Adipocyte (in vitro differentiated cells): ENCODE measurements around the gene CFAP54.
A peak's percentile ranks its signal among the peaks of the same experiment; 100 is the strongest.

ENCODE experiments used
- DNase-seq: peaks from one replicate; pipeline ENCODE4 v3.0.0-alpha.2; 2015; ENCODE audit warnings: low read depth
- H3K27me3 ChIP-seq: replicated peaks from 2 replicates; pipeline ENCODE4 v1.7.0; 2013; ENCODE audit warnings: mild to moderate bottlenecking, low read length, moderate library complexity; ENCODE audit not compliant: control insufficient read depth, insufficient read depth
- H3K36me3 ChIP-seq: 2 replicates; pipeline ENCODE4 v1.7.0; 2013; ENCODE audit warnings: low read length, mild to moderate bottlenecking, moderate library complexity; ENCODE audit not compliant: control insufficient read depth, insufficient read depth, severe bottlenecking
- H3K4me1 ChIP-seq: 2 replicates; pipeline ENCODE4 v1.7.0; 2013; ENCODE audit warnings: mild to moderate bottlenecking, low read length, moderate library complexity; ENCODE audit not compliant: control insufficient read depth, insufficient read depth
- H3K4me3 ChIP-seq: 2 replicates; pipeline ENCODE4 v1.7.0; 2013; ENCODE audit warnings: mild to moderate bottlenecking, low read length, moderate library complexity
- H3K9ac ChIP-seq: 2 replicates; pipeline ENCODE4 v1.7.0; 2013; ENCODE audit warnings: mild to moderate bottlenecking, low read length, moderate library complexity
- H3K9me3 ChIP-seq: 2 replicates; pipeline ENCODE4 v1.7.0; 2013; ENCODE audit warnings: mild to moderate bottlenecking, low read length, moderate library complexity; ENCODE audit not compliant: control insufficient read depth

The CFAP54 gene

DNA sequence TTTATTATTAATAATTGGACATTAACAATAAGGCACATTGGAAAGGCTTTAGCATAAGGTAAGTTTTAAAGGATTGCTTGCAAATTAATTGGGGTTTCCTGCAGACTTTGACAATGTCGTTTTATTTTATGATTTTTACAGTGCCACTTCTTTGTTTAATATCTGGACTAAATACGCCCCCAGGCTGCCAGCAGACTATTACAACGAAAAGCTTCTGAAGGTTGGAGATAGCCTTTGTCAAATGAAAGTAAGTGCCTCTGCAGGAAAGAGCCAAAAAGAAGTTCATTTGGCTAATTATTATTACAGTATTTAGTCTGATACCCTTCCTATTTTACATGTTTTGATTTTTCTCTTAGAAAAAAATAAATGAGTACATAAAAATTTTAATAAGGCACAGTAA is 11.3 kb downstream of the CFAP54 start:
- peak; percentile 17 for DNase-seq
- no peaks in the 10 kb centered on the region for H3K27me3 ChIP-seq
- H3K9ac ChIP-seq, result peak overlapping the region; percentile 49
- no peak overlapping the region for H3K4me3 ChIP-seq
- peaks cover 24% of the 10 kb centered on the region for H3K4me1 ChIP-seq
- H3K9me3 ChIP-seq, result no peaks in the 10 kb centered on the region
- H3K36me3 ChIP-seq, result no peaks in the 10 kb centered on the region

- H3K27me3 ChIP-seq, result no peaks in the 10 kb centered on the region
- H3K9ac ChIP-seq, result peak overlapping the region; percentile 49
- H3K36me3 ChIP-seq, result no peaks in the 10 kb centered on the region
- no peaks in the 10 kb centered on the region for H3K9me3 ChIP-seq
- peaks cover 23% of the 10 kb centered on the region for H3K4me1 ChIP-seq
- peak overlapping the region; percentile 21 for H3K4me3 ChIP-seq
- DNase-seq, result peak; percentile 38
Observed at GRCh38 chr12:96501133-96501761, 11.9 kb downstream of the CFAP54 start.

DNA sequence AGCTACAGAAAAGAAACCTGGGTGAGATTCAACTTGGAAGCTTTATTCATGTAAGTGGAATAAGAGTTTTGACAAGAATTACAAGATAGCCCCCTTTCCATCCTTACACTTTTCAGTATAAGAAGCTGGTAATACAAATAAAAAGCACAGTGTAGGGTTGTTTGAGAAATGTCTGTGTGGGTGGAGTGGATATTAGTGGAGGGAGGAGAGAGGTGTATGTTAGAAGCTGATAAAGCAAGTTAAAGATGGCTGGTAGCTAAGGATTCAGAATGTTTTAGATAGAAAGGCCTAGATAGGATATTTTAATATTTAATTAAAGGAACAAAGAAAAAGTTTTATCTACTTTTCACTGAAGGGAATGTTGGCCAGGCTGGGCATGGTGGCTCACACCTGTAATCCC is 12.5 kb downstream of the CFAP54 start:
- no peak for DNase-seq
- H3K27me3 ChIP-seq, result no peaks in the 10 kb centered on the region
- peaks cover 21% of the 10 kb centered on the region for H3K4me1 ChIP-seq
- H3K36me3 ChIP-seq, result no peaks in the 10 kb centered on the region
- no peaks in the 10 kb centered on the region for H3K9me3 ChIP-seq
- no peak overlapping the region for H3K4me3 ChIP-seq
- H3K9ac ChIP-seq, result no peak overlapping the region

- Histone ChIP-seq H3K9me3 (no peaks in the 10 kb centered on the region), H3K36me3 (no peaks in the 10 kb centered on the region), H3K27me3 (no peaks in the 10 kb centered on the region), H3K9ac (no peak overlapping the region), H3K4me3 (no peak overlapping the region), H3K4me1 (peaks cover 20% of the 10 kb centered on the region)
- DNase-seq, result no peak
Observed at GRCh38 chr12:96502477-96502876, 13.1 kb downstream of the CFAP54 start.

GRCh38 chr12:96502949-96503532 is 13.7 kb downstream of the CFAP54 start:
- H3K9me3 ChIP-seq, result no peaks in the 10 kb centered on the region
- no peak overlapping the region for H3K9ac ChIP-seq
- no peak overlapping the region for H3K4me3 ChIP-seq
- no peak for DNase-seq
- H3K4me1 ChIP-seq, result peaks cover 15% of the 10 kb centered on the region
- no peaks in the 10 kb centered on the region for H3K27me3 ChIP-seq
- H3K36me3 ChIP-seq, result no peaks in the 10 kb centered on the region

DNA sequence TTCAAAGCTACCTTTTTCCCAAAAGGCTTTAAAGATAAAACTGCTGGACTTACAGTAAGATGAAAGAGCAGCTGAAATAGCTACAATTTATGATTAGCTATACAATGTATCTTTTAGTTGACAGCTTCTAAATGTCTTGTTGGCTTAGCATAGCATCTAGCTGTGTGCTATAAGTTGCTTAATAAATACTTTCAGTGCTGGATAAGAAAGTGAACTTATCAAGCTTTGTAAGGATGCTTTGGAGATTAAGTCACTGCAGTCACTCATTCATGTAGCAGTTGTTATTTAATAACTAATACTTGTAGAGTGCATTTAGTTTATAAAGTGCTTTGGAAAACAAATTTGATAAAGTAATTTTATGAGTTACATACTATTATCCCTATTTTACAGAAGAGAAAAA is 14.6 kb downstream of the CFAP54 start:
- Histone ChIP-seq H3K4me3 (no peak overlapping the region), H3K27me3 (no peaks in the 10 kb centered on the region), H3K36me3 (no peaks in the 10 kb centered on the region), H3K4me1 (peaks cover 15% of the 10 kb centered on the region), H3K9ac (no peak overlapping the region), H3K9me3 (no peaks in the 10 kb centered on the region)
- no peak for DNase-seq

DNA sequence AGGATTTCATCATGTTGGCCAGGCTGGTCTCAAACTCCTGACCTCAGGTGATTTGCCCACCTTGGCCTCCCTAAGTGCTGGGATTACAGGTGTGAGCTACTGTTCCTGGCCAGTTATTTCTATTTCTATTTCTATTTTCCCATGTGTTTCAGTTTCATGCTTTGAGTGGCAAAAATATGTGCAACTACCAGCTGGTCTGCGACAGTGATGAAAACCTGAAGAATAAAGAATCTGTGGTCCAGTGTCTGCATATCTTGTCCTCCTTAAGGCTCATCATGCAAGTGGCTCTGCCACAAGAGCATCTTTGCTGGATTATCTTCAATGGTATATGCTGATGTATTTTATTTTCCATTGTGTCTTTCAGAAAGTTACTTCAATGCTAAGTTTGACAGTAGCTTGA is 17.4 kb downstream of the CFAP54 start:
- Histone ChIP-seq H3K9ac (no peak overlapping the region), H3K9me3 (no peaks in the 10 kb centered on the region), H3K36me3 (no peaks in the 10 kb centered on the region), H3K4me3 (no peak overlapping the region), H3K4me1 (peaks cover 7% of the 10 kb centered on the region), H3K27me3 (no peaks in the 10 kb centered on the region)
- no peak for DNase-seq

DNA sequence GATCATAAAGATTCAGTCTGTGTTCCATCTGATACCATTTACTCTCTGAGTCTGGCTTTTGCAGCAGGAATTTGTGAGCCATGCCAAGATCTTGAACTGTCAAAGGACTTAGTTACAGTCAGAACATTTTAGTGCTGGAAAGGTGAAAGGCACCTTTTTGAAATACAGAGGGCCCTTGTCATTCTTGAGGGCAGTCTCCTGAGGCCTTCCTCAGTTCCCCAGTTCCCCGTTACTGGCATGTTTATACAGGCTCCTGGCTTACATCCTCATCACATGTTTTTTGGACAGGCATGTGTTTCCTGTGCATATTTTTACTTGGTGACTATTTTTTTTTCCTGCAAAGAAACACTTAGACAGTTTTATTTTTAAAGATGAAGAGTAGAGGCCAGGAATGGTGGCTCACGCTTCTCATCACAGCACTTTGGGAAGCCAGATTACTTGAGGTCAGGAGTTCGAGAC is 21.0 kb downstream of the CFAP54 start:
- peak; percentile 66 for DNase-seq
- no peak overlapping the region for H3K4me3 ChIP-seq
- no peaks in the 10 kb centered on the region for H3K36me3 ChIP-seq

DNA sequence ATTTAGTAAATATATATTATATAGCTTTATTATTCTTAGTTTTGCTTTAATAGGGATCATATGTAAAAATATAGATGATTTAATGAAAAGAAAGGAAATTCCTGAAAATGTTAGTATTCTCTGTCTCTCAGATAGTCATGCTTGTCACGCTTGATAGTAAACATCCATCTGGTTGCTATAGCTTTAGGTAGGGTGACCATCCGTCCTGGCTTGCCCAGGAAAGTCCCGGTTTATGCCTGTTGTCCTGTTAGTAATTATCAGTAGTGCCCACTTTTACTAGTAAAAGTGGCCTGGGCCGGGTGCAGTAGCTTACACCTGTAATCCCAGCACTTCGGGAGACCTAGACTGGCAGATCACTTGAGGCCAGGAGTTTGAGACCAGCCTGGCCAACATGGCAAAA is 23.8 kb downstream of the CFAP54 start:
- DNase-seq, result no peak
- no peaks in the 10 kb centered on the region for H3K9me3 ChIP-seq
- no peaks in the 10 kb centered on the region for H3K36me3 ChIP-seq
- no peaks in the 10 kb centered on the region for H3K27me3 ChIP-seq
- no peak overlapping the region for H3K9ac ChIP-seq
- H3K4me3 ChIP-seq, result no peak overlapping the region
- H3K4me1 ChIP-seq, result peaks cover 22% of the 10 kb centered on the region

More for the DNA sequence above, 21.0 kb downstream of the CFAP54 start:
- Histone ChIP-seq H3K9me3 (no peaks in the 10 kb centered on the region), H3K27me3 (no peaks in the 10 kb centered on the region), H3K4me1 (peaks cover 19% of the 10 kb centered on the region), H3K9ac (no peak overlapping the region)

DNA sequence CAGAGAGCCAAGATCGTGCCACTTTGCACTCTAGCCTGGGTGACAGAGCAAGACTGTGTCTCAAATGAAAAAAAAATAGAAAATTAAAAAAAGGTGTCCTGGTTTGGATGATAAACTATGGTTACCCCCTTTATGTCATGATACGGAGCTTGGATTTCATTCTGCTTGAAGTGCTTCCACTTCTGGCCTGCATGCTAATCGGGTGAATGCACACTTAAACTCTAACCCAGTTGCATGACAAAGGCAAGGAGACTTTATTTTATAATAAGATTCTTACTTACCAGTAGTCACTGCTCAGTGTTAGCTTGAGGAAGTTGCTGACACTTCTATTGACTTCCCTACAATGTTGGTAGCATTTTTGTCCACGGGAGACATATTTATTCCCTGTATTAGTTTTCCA is 24.3 kb downstream of the CFAP54 start:
- H3K27me3 ChIP-seq, result no peaks in the 10 kb centered on the region
- no peak overlapping the region for H3K4me3 ChIP-seq
- H3K9ac ChIP-seq, result peak overlapping the region; percentile 42
- peaks cover 22% of the 10 kb centered on the region for H3K4me1 ChIP-seq
- H3K36me3 ChIP-seq, result no peaks in the 10 kb centered on the region
- DNase-seq, result no peak
- no peaks in the 10 kb centered on the region for H3K9me3 ChIP-seq

- Histone ChIP-seq H3K36me3 (no peaks in the 10 kb centered on the region), H3K27me3 (no peaks in the 10 kb centered on the region), H3K9ac (peak overlapping the region; percentile 14), H3K9me3 (no peaks in the 10 kb centered on the region), H3K4me3 (peak overlapping the region; percentile 47), H3K4me1 (peaks cover 22% of the 10 kb centered on the region)
- DNase-seq, result peak; percentile 41
Observed at GRCh38 chr12:96514328-96514727, 25.0 kb downstream of the CFAP54 start.
